ENCODE measurements around the gene ATP13A1. TPM values are rescaled to one million over a fixed set of nuclear protein-coding genes. Genes with fewer than 3 reads are reported as not detected.

The ATP13A1 gene
- total and polyA plus RNA-seq, 2 of the 8 experiments (the other 6 are each of a cell fraction or from before 2014, with no cell fraction given): 33.0 to 64.2 TPM

- Histone ChIP-seq H3K4ac (replicated peaks; ENCODE audit: insufficient read length, low read depth, low read length) (no peak overlapping the region), H3K79me2 (ENCODE audit: control insufficient read depth in 1 of 2, insufficient read depth in 2 of 2, low read length in 2 of 2) (peaks cover 0 to 15% of the 10 kb centered on the region in 2 experiments; a peak in 2 of 4 replicates), H4K20me1 (replicated peaks in 1 of 2; ENCODE audit: control insufficient read depth in 1 of 2, insufficient read depth in 2 of 2, low read length in 2 of 2) (peaks cover 0 to 6% of the 10 kb centered on the region in 2 experiments), H3K56ac (replicated peaks; ENCODE audit: insufficient read length, low read depth, low read length) (no peak overlapping the region), H3K23me2 (ENCODE audit: low read depth, low read length) (peaks cover 10% of the 10 kb centered on the region), H3K9ac (replicated peaks in 1 of 4; ENCODE audit: extremely low read depth in 1 of 4, low read depth in 3 of 4, low read length in 3 of 4) (no peak overlapping the region), H3K4me1 (replicated peaks in 1 of 4; ENCODE audit: control insufficient read depth in 3 of 4, insufficient read depth in 4 of 4, low read length in 3 of 4) (peaks cover 0 to 11% (median 8%) of the 10 kb centered on the region in 4 experiments; a peak in 5 of 7 replicates), H4K5ac (ENCODE audit: insufficient read length, low read depth, low read length) (no peak overlapping the region), H2AK5ac (ENCODE audit: low read depth, low read length) (no peak overlapping the region), H3K9me3 (ENCODE audit: insufficient read depth in 2 of 2, low read depth in 1 of 2, low read length in 1 of 2) (no peaks in the 10 kb centered on the region), H3K14ac (ENCODE audit: insufficient read length) (no peak overlapping the region), H2BK15ac (ENCODE audit: low read length) (no peak overlapping the region), H4K8ac (ENCODE audit: extremely low read depth, insufficient read depth, low read length) (no peak overlapping the region), H2BK12ac (ENCODE audit: low read depth, low read length) (no peak overlapping the region), H3K18ac (ENCODE audit: extremely low read depth, low read length) (no peak overlapping the region), H3K36me3 (ENCODE audit: control insufficient read depth in 2 of 4, insufficient read depth in 4 of 4, low read length in 3 of 4) (peaks cover 7 to 13% (median 12%) of the 10 kb centered on the region in 4 experiments), H3K79me1 (ENCODE audit: low read depth, low read length) (peaks cover 10% of the 10 kb centered on the region), H3K4me3 (ENCODE audit: extremely low read depth in 1 of 4, insufficient read depth in 2 of 4, low read depth in 3 of 4, low read length in 4 of 4) (no peak overlapping the region), H2BK20ac (ENCODE audit: low read length) (no peak overlapping the region), H2AFZ (ENCODE audit: low read length) (no peak overlapping the region), H3K27me3 (replicated peaks in 1 of 4; ENCODE audit: control insufficient read depth in 3 of 4, extremely low read depth in 1 of 4, insufficient read depth in 3 of 4, low read length in 3 of 4) (no peaks in the 10 kb centered on the region), H3K4me2 (ENCODE audit: insufficient read depth in 1 of 2, low read depth in 2 of 2, low read length in 2 of 2) (no peak overlapping the region), H2BK120ac (replicated peaks; ENCODE audit: low read depth, low read length) (no peak overlapping the region), H3K27ac (ENCODE audit: low read depth, low read length) (no peak overlapping the region), H4K91ac (replicated peaks; ENCODE audit: insufficient read length, low read length) (no peak overlapping the region), H2BK5ac (ENCODE audit: low read depth, low read length) (no peak overlapping the region), H3K23ac (ENCODE audit: insufficient read length) (no peak overlapping the region)
- POLR2A ChIA-PET (ENCODE audit: partially characterized antibody): interaction anchor here (1.1 to 2.6 kb wide), 3 partner anchors 8 to 27 kb away, joined by 3 to 6 read pairs (median 3); no protein-coding TSS in a partner anchor
- WGBS, 2 experiments (ENCODE audit: extremely low coverage in 1 of 2, insufficient coverage in 1 of 2, insufficient read length in 1 of 2, insufficient replicate concordance in 2 of 2, low coverage in 1 of 2, low lambda C conversion rate in 2 of 2, missing lambda C conversion rate in 1 of 2): 89% methylated on average over 2 of the region's 2 CpGs; no CpG with 5 or more reads in 1 of the 2 experiments
- DNase-seq (ENCODE audit: low read depth in 1 of 2, low spot score in 2 of 2) (no peak), FAIRE-seq (no peak)
- CTCF ChIA-PET (ENCODE audit: partially characterized antibody): interaction anchor here (0.6 to 1.0 kb wide), 3 partner anchors 76 to 246 kb away, joined by 3 to 4 read pairs (median 3); no protein-coding TSS in a partner anchor
- TF ChIP-seq CBX5 (IDR thresholded peaks at IDR 0.05; ENCODE audit: low read depth, low read length) (no peak), HDAC6 (IDR thresholded peaks at IDR 0.05; ENCODE audit: low read depth, low read length) (no peak), SIX5 (IDR thresholded peaks at IDR 0.05; ENCODE audit: low read depth, low read length) (no peak), FOSL1 (IDR thresholded peaks at IDR 0.05; ENCODE audit: insufficient read depth, low read depth, low read length) (no peak), GTF2F1 (IDR thresholded peaks at IDR 0.05; ENCODE audit: borderline replicate concordance, low read depth, low read length) (no peak), KDM1A (IDR thresholded peaks at IDR 0.05; ENCODE audit: borderline replicate concordance, low read length) (peak; percentile 39; the same call in 1 of the 2 replicates)
These were observed 33.0 kb downstream of the ATP13A1 start for GRCh38 chr19:19630426-19630825.
